IMR-90 (cell line): ENCODE measurements around the gene LIX1. TPM values are rescaled to one million over a fixed set of nuclear protein-coding genes. Genes with fewer than 3 reads are reported as not detected.

Experiments used
- ATAC-seq: fragments of 200-7000 bp; cut with Tn5 transposase; 2 replicates; pipeline ENCODE4 v1.9.1; 2020; ENCODE audit warnings: low read depth, mild to moderate bottlenecking, moderate library complexity
- BruUV-seq: library from RNA; stranded (reverse); fragments of 400-500 nt; replicated peaks from 2 replicates; lab custom pipeline; 2021; lab: Mats Ljungman, UMichigan
- CTCF ChIA-PET: fragments of 300-600 bp; formaldehyde crosslinking; extraction: SDS; loops from one replicate; lab custom pipeline; 2021; ENCODE audit warnings: antibody characterized with exemption; lab: Yijun Ruan, JAX
- POLR2A ChIA-PET: fragments of 300-600 bp; sonication (Branson Sonifier 250); formaldehyde crosslinking; loops from one replicate; lab custom pipeline; 2022; ENCODE audit warnings: antibody characterized with exemption; ENCODE audit not compliant: unreplicated experiment; lab: Charles Lee
- DNase-seq: peaks from one replicate; pipeline ENCODE4 v3.0.0; 2013
- H2AFZ ChIP-seq: replicated peaks from 2 replicates; pipeline ENCODE3; 2013; ENCODE audit warnings: low read length, mild to moderate bottlenecking; ENCODE audit not compliant: poor library complexity
- H2AK5ac ChIP-seq: 2 replicates; pipeline ENCODE4 v1.6.1; 2013; ENCODE audit warnings: low read depth, low read length, inconsistent platforms
- H2AK9ac ChIP-seq: replicated peaks from 2 replicates; pipeline ENCODE3; 2013; ENCODE audit warnings: mild to moderate bottlenecking, low read depth, low read length, moderate library complexity; ENCODE audit not compliant: poor library complexity
- H2BK120ac ChIP-seq: 2 replicates; pipeline ENCODE4 v1.6.1; 2013; ENCODE audit warnings: low read depth, low read length, inconsistent platforms
- H2BK15ac ChIP-seq: 3 replicates; pipeline ENCODE4 v1.6.1; 2013; ENCODE audit warnings: low read depth, low read length, inconsistent platforms
- H2BK20ac ChIP-seq: 2 replicates; pipeline ENCODE4 v1.6.1; 2013; ENCODE audit warnings: low read depth, mild to moderate bottlenecking, inconsistent platforms, low read length, moderate library complexity
- H2BK5ac ChIP-seq: 2 replicates; pipeline ENCODE4 v1.6.1; 2013; ENCODE audit warnings: mild to moderate bottlenecking, low read depth, low read length, inconsistent platforms; ENCODE audit not compliant: poor library complexity, severe bottlenecking
- H3K14ac ChIP-seq: replicated peaks from 2 replicates; pipeline ENCODE4 v1.6.1; 2013; ENCODE audit warnings: low read depth, low read length, inconsistent platforms
- H3K18ac ChIP-seq: 2 replicates; pipeline ENCODE4 v1.6.1; 2013; ENCODE audit warnings: low read depth, low read length, control low read depth
- H3K23ac ChIP-seq: 2 replicates; pipeline ENCODE4 v1.6.1; 2013; ENCODE audit warnings: low read depth, low read length, inconsistent platforms
- H3K27ac ChIP-seq: 2 replicates; pipeline ENCODE4 v1.5.1; 2013; ENCODE audit warnings: mild to moderate bottlenecking, control low read depth, low read length; ENCODE audit not compliant: insufficient read depth
- H3K27me3 ChIP-seq: 2 replicates; pipeline ENCODE4 v1.6.1; 2013; ENCODE audit warnings: low read length; ENCODE audit not compliant: control insufficient read depth, insufficient read depth
- H3K36me3 ChIP-seq: 2 replicates; pipeline ENCODE4 v1.6.1; 2013; ENCODE audit warnings: low read length, mixed read lengths; ENCODE audit not compliant: control insufficient read depth, insufficient read depth
- H3K4ac ChIP-seq: 2 replicates; pipeline ENCODE4 v1.6.1; 2013; ENCODE audit warnings: low read depth, low read length, inconsistent platforms
- H3K4me1 ChIP-seq: 2 replicates; pipeline ENCODE4 v1.6.1; 2013; ENCODE audit warnings: low read length, mixed read lengths; ENCODE audit not compliant: control insufficient read depth, insufficient read depth
- H3K4me2 ChIP-seq: 2 replicates; pipeline ENCODE4 v1.6.1; 2013; ENCODE audit warnings: low read depth, mild to moderate bottlenecking, control low read depth, low read length, moderate library complexity
- H3K4me3 ChIP-seq: 2 replicates; pipeline ENCODE4 v1.5.1; 2013; ENCODE audit warnings: low read depth, mild to moderate bottlenecking, control low read depth, low read length, moderate library complexity; ENCODE audit not compliant: insufficient read depth
- H3K56ac ChIP-seq: 2 replicates; pipeline ENCODE4 v1.6.1; 2013; ENCODE audit warnings: low read length, inconsistent platforms; ENCODE audit not compliant: insufficient read depth; ENCODE audit errors: extremely low read depth
- H3K79me1 ChIP-seq, 2 experiments: 2 replicates each; pipeline ENCODE4 v1.6.1; 2013; ENCODE audit warnings: low read length in 2 of 2, inconsistent platforms in 1 of 2, low read depth in 1 of 2
- H3K9ac ChIP-seq: 2 replicates; pipeline ENCODE4 v1.6.1; 2013; ENCODE audit warnings: low read depth, low read length, control low read depth
- H3K9me1 ChIP-seq: 2 replicates; pipeline ENCODE4 v1.6.1; 2013; ENCODE audit warnings: low read length, inconsistent platforms; ENCODE audit not compliant: insufficient read depth
- H3K9me3 ChIP-seq: 2 replicates; pipeline ENCODE4 v1.6.1; 2013; ENCODE audit warnings: low read length; ENCODE audit not compliant: control insufficient read depth, insufficient read depth
- H4K20me1 ChIP-seq: 2 replicates; pipeline ENCODE4 v1.6.1; 2013; ENCODE audit warnings: low read length, inconsistent platforms; ENCODE audit not compliant: insufficient read depth
- H4K5ac ChIP-seq: 2 replicates; pipeline ENCODE4 v1.6.1; 2013; ENCODE audit warnings: mild to moderate bottlenecking, low read depth, low read length, control low read depth
- H4K8ac ChIP-seq, 2 experiments: 2 replicates each; pipeline ENCODE4 v1.6.1; 2013; ENCODE audit warnings: low read depth in 2 of 2, low read length in 2 of 2, control low read depth in 1 of 2, inconsistent platforms in 1 of 2
- H4K91ac ChIP-seq: 2 replicates; pipeline ENCODE4 v1.6.1; 2013; ENCODE audit warnings: low read depth, low read length, inconsistent platforms; ENCODE audit not compliant: insufficient read depth
- CEBPB ChIP-seq: IDR thresholded peaks from 2 replicates; pipeline ENCODE4 v1.6.1; 2012; ENCODE audit warnings: low read depth, low read length, improper control_type of control experiment
- CHD1 ChIP-seq: IDR thresholded peaks from 2 replicates; pipeline ENCODE4 v1.6.1; 2012; ENCODE audit warnings: low read depth, low read length, improper control_type of control experiment
- CTCF ChIP-seq: conservative IDR thresholded peaks from 2 replicates; pipeline ENCODE4 v1.5.1; 2012; ENCODE audit warnings: mild to moderate bottlenecking, low read depth, low read length, improper control_type of control experiment
- FOS ChIP-seq: fragments of 150-350 bp; IDR thresholded peaks from 2 replicates; pipeline ENCODE4 v1.6.1; 2016; ENCODE audit warnings: low read depth, low read length
- MAFK ChIP-seq: IDR thresholded peaks from 2 replicates; pipeline ENCODE4 v1.6.1; 2012; ENCODE audit warnings: low read depth, low read length, improper control_type of control experiment
- MAZ ChIP-seq: IDR thresholded peaks from 2 replicates; pipeline ENCODE4 v1.6.1; 2012; ENCODE audit warnings: low read depth, mild to moderate bottlenecking, low read length, improper control_type of control experiment, moderate library complexity, borderline replicate concordance
- RCOR1 ChIP-seq: IDR thresholded peaks from 2 replicates; pipeline ENCODE4 v1.6.1; 2012; ENCODE audit warnings: mild to moderate bottlenecking, low read length, improper control_type of control experiment; ENCODE audit not compliant: insufficient replicate concordance
- USF2 ChIP-seq: fragments of 150-350 bp; IDR thresholded peaks from 2 replicates; pipeline ENCODE4 v1.6.1; 2017; ENCODE audit warnings: mild to moderate bottlenecking, antibody characterized with exemption, low read length, low read depth
- WGBS, 2 experiments: methylation state at CpG; one replicate each; pipeline versions ENCODE4 v1.1.5 to v1.1.7; 2013; ENCODE audit warnings: missing lambda C conversion rate in 2 of 2; ENCODE audit not compliant: insufficient read length in 1 of 2; ENCODE audit errors: extremely low coverage in 2 of 2; 5-methylcytosine and 5-hydroxymethylcytosine counted together
- dilution Hi-C: fragments of 300-500 bp; cut with HindIII; formaldehyde crosslinking; loops from one replicate; pipeline ENCODE4 v1.14.3; 2018; ENCODE audit warnings: low sequenced_read_pairs; ENCODE audit not compliant: unreplicated experiment
- in situ Hi-C: fragments of 300-500 bp; cut with MboI; formaldehyde crosslinking; loops from 3 replicates; pipeline ENCODE4 v1.14.3; 2019; ENCODE audit warnings: low sequenced_read_pairs, inconsistent platforms, mixed read lengths
- intact Hi-C: fragments of 100-400 bp; cut with micrococcal nuclease; formaldehyde crosslinking; loops from 2 replicates; pipeline ENCODE4 v1.10.0; 2022
- polyA plus RNA-seq, 3 experiments: library from polyadenylated mRNA; depleted of rRNA; stranded (reverse); fragments of >200 nt; gene quantifications; 2 replicates each; pipeline ENCODE4 v1.2.3, GENCODE V29; 2012; ENCODE audit warnings: low replicate concordance in 1 of 3
- total RNA-seq: library from RNA; depleted of rRNA; stranded (reverse); fragments of >200 nt; gene quantifications from 2 replicates; pipeline ENCODE4 v1.2.3, GENCODE V29; 2012

The LIX1 gene
- total and polyA plus RNA-seq, 2 of the 4 experiments (the other 2 are of a cell fraction), result not detected

DNA sequence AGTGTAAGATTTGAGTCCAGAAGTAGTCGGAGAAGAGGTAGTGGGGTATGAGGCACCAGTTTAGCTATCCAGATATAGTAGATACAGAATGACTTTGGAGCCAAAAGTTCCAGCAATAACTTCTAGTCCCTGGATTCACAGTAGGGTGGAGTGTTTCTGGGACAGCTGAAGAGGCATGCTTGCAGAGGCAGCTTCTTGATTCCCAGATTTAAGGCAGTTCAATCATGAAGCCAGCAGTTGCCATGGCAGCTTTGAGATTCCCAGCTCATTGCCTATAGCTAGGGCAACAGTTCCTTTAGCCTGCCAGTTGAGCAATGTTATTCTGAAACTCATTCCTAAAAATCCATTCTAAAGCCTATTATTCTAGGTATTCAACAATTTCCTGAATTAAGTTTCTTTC lies 79.2 kb downstream of the LIX1 start:
- ATAC-seq, result no peak
- peaks cover 11% of the 10 kb centered on the region for H3K9me3 ChIP-seq
- no peak overlapping the region for H3K4ac ChIP-seq
- BruUV-seq, result no TSS peak
- no peak overlapping the region for H2BK5ac ChIP-seq
- dilution Hi-C loops (no loop called here), in situ Hi-C loops (no loop called here), intact Hi-C loops (no loop called here)
- POLR2A ChIA-PET, result interaction anchor here (0.7 kb wide), 1 partner anchor 55 kb away, joined by 3 read pairs; no protein-coding TSS in a partner anchor
- H3K79me1 ChIP-seq, result no peaks in the 10 kb centered on the region
- no peak overlapping the region for H3K14ac ChIP-seq
- no peak overlapping the region for H4K91ac ChIP-seq
- no peak overlapping the region for H3K18ac ChIP-seq
- H2BK120ac ChIP-seq, result no peak overlapping the region
- H4K5ac ChIP-seq, result no peak overlapping the region
- H2AK9ac ChIP-seq, result no peak overlapping the region
- H3K4me3 ChIP-seq, result no peak overlapping the region
- peaks cover 18% of the 10 kb centered on the region for H3K27me3 ChIP-seq
- H3K9ac ChIP-seq, result no peak overlapping the region
- WGBS, 2 experiments, result no CpG with 5 or more reads among the region's 1 CpG
- H3K27ac ChIP-seq, result no peak overlapping the region
- no peaks in the 10 kb centered on the region for H3K36me3 ChIP-seq
- no peak for DNase-seq
- H4K8ac ChIP-seq, result no peak overlapping the region
- H4K20me1 ChIP-seq, result no peaks in the 10 kb centered on the region
- no peaks in the 10 kb centered on the region for H3K4me1 ChIP-seq
- no peak overlapping the region for H3K56ac ChIP-seq
- H3K9me1 ChIP-seq, result no peaks in the 10 kb centered on the region
- H2AK5ac ChIP-seq, result no peak overlapping the region
- H2BK20ac ChIP-seq, result no peak overlapping the region
- no peak overlapping the region for H2AFZ ChIP-seq
- no peak overlapping the region for H3K4me2 ChIP-seq
- H2BK15ac ChIP-seq, result no peak overlapping the region
- TF ChIP-seq FOS (no peak), MAFK (no peak), USF2 (no peak), CTCF (no peak), CEBPB (no peak), MAZ (no peak), RCOR1 (no peak), CHD1 (no peak)
- CTCF ChIA-PET, result interaction anchor here (1.0 kb wide), 1 partner anchor 14 kb away, joined by 3 read pairs; no protein-coding TSS in a partner anchor
- no peak overlapping the region for H3K23ac ChIP-seq
